ENCODE measurements around the gene CENPT.
"Not testable (repeated sequence)": the region's sequence is repeated elsewhere in the genome, so short reads cannot be mapped to it uniquely, and the experiment has no call there.

CENPT gene

GRCh38 chr16:67846320-67847063 lies 1.0 kb downstream of the CENPT start, which contains the start of gene NUTF2:
NUTF2 (plus strand) TSS chr16:67846933; CDS start chr16:67865131, 18,198 bp downstream.
- DNase-seq, result peak; percentile 87 to 94

- no peak for DNase-seq
Observed at GRCh38 chr16:67846063-67846319, 1.5 kb downstream of the CENPT start.

GRCh38 chr16:67845291-67846062 lies 2.0 kb downstream of the CENPT start:
- DNase-seq, result no peak

- DNase-seq, result no peak
Observed at GRCh38 chr16:67844497-67844896, 3.0 kb downstream of the CENPT start.

GRCh38 chr16:67843343-67843765 lies 4.1 kb downstream of the CENPT start:
- DNase-seq, result no peak

- peak; percentile 38 to 67 for DNase-seq
Observed at GRCh38 chr16:67842509-67843342, 4.8 kb downstream of the CENPT start.

- DNase-seq, result peak; percentile 92 to 94
Observed at GRCh38 chr16:67841816-67842508, 5.5 kb downstream of the CENPT start, which contains the start of gene THAP11. THAP11 (plus strand) TSS chr16:67842320; CDS start chr16:67842555, 235 bp downstream.

GRCh38 chr16:67841198-67841815 lies 6.2 kb downstream of the CENPT start:
- no peak for DNase-seq

- DNase-seq, result no peak
Observed at GRCh38 chr16:67837811-67838210, 9.7 kb downstream of the CENPT start.

GRCh38 chr16:67837190-67837589 lies 10.3 kb downstream of the CENPT start:
- DNase-seq, result not testable (repeated sequence)

- no peak for DNase-seq
Observed at GRCh38 chr16:67834242-67834614, 13.3 kb downstream of the CENPT start.

GRCh38 chr16:67833415-67834241 lies 13.9 kb downstream of the CENPT start:
- peak; percentile 84 to 87 for DNase-seq

GRCh38 chr16:67833030-67833414 lies 14.5 kb downstream of the CENPT start:
- DNase-seq, result no peak

GRCh38 chr16:67828651-67829050 lies 18.8 kb downstream of the CENPT start:
- no peak for DNase-seq

GRCh38 chr16:67825906-67826305 lies 21.6 kb downstream of the CENPT start:
- no peak for DNase-seq

GRCh38 chr16:67825119-67825518 lies 22.4 kb downstream of the CENPT start:
- no peak for DNase-seq

GRCh38 chr16:67822511-67822910 lies 25.0 kb downstream of the CENPT start:
- DNase-seq, result no peak

- DNase-seq, result no peak
Observed at GRCh38 chr16:67820608-67821259, 26.8 kb downstream of the CENPT start.

- no peak for DNase-seq
Observed at GRCh38 chr16:67814567-67814966, 32.9 kb downstream of the CENPT start.

GRCh38 chr16:67811899-67812298 lies 35.6 kb downstream of the CENPT start:
- DNase-seq, result no peak

Data from hippocampal formation (tissue), 2 donors.